Uterine smooth muscle cell (primary cell): Measurements from ENCODE around the gene CREBL2. TPM values are rescaled to one million over a fixed set of nuclear protein-coding genes. Genes with fewer than 3 reads are reported as not detected.

Experiments
- total RNA-seq: library from RNA; depleted of rRNA; stranded (reverse); fragments of >200 nt; gene quantifications from 2 replicates; pipeline ENCODE4 v1.2.3, GENCODE V29; 2014

Gene CREBL2
- 31.7 and 43.0 TPM in 2 replicates for total RNA-seq

GRCh38 chr12:12611512-12612306 is at the start of gene CREBL2:
CREBL2 (plus strand) TSS chr12:12611876; CDS start chr12:12612173, 297 bp downstream.

DNA sequence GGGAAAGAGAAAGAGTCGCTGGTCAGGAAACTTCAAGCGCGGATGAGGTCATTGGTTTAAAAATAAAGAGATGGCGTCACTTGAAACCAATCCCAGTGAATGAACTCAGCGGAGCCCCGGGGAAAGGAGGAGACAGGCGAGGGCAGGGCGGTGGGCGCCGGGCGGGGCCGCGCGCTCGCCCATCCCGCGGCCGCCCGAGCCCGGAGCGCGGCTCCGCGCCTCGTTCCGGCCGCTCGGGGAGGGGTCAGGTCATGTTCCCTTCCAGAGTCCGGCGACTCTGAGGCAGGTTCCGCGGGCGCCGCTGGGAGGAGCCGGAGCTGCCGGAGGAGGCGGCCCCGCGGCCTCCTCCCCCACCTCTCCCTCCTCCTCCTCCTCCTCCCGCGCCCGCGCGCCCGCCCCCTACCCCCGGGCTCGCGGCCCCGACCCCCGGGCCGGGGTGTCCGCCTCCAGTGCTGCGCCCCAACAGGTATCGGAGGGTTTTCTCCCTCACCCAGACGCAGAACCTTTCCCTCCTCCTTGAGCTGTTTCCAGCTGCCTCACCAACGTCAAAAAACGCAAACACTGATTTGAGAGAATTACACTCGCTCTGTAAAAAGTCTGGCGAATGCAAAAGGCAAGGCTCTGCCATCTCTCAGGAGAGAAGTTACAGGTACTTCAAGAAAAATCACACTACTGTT is 49.0 kb upstream of the CREBL2 start, which contains the start of gene DUSP16:
TSS of gene DUSP16 (minus strand) at position 279 of the 677 bp plus-strand sequence. CDS start 41,765 bp downstream, outside the sequence.

Other genes starting within 250 kb of the CREBL2 start
- 10.2 and 11.7 TPM in 2 replicates for gene DUSP16, start 49.0 kb upstream of the CREBL2 start, total RNA-seq
- 0.12 and 0.44 TPM in 2 replicates for gene GPR19, start 84.3 kb downstream of the CREBL2 start, total RNA-seq
- 42.4 and 55.0 TPM in 2 replicates for gene CDKN1B, start 105.5 kb downstream of the CREBL2 start, total RNA-seq
- gene APOLD1, start 173.8 kb downstream of the CREBL2 start, total RNA-seq = 9.0 and 13.2 TPM in 2 replicates
- 67.7 and 86.7 TPM in 2 replicates for gene DDX47, start 201.5 kb downstream of the CREBL2 start, total RNA-seq